Activated CD4-positive, CD25-positive, alpha-beta regulatory T cell treated with anti-CD3 and anti-CD28 coated beads, Interleukin-2, amount 50 U/mL, for 24 hours (primary cell): ENCODE results near the gene ADAMTS13.

Experiments
- ATAC-seq, 2 donors: fragments of 150-1000 bp; cut with Tn5 transposase; one replicate each; pipeline ENCODE4 v1.10.0; 2021; ENCODE audit warnings: mild to moderate bottlenecking in 1 of 2, moderate library complexity in 1 of 2

Gene ADAMTS13

GRCh38 chr9:133492061-133493021 is 70.2 kb downstream of the ADAMTS13 start:
- no peak for ATAC-seq

GRCh38 chr9:133493428-133493827 is 71.3 kb downstream of the ADAMTS13 start:
- ATAC-seq = no peak

- no peak for ATAC-seq
These were observed 71.8 kb downstream of the ADAMTS13 start for GRCh38 chr9:133493845-133494540.

- no peak for ATAC-seq
These were observed 72.6 kb downstream of the ADAMTS13 start for GRCh38 chr9:133494636-133495326.

GRCh38 chr9:133495327-133496293 is 73.4 kb downstream of the ADAMTS13 start:
- no peak for ATAC-seq

- no peak for ATAC-seq
These were observed 75.0 kb downstream of the ADAMTS13 start for GRCh38 chr9:133496861-133497842.

- no peak for ATAC-seq
These were observed 77.1 kb downstream of the ADAMTS13 start for GRCh38 chr9:133499132-133499891.

- no peak for ATAC-seq
These were observed 77.7 kb downstream of the ADAMTS13 start for GRCh38 chr9:133499892-133500270.

GRCh38 chr9:133502112-133502511 is 79.9 kb downstream of the ADAMTS13 start:
- ATAC-seq = no peak

- no peak for ATAC-seq
These were observed 83.1 kb downstream of the ADAMTS13 start for GRCh38 chr9:133505186-133505830.

GRCh38 chr9:133505901-133506652 is 83.9 kb downstream of the ADAMTS13 start:
- ATAC-seq = no peak

GRCh38 chr9:133506653-133507038 is 84.5 kb downstream of the ADAMTS13 start:
- no peak for ATAC-seq

- no peak for ATAC-seq
These were observed 85.2 kb downstream of the ADAMTS13 start for GRCh38 chr9:133507246-133507965.

GRCh38 chr9:133508046-133508445 is 85.9 kb downstream of the ADAMTS13 start:
- no peak for ATAC-seq
